Activated CD4-positive, alpha-beta T cell treated with anti-CD3 and anti-CD28 coated beads for 24 hours (primary cell): ENCODE data around the gene LITAFD.
"Not testable (repeated sequence)": the region's sequence is repeated elsewhere in the genome, so short reads cannot be mapped to it uniquely, and the experiment has no call there.

Experiments
- DNase-seq, 2 donors: peaks; one replicate each; pipeline ENCODE4 v3.0.0-alpha.2; 2020; ENCODE audit warnings: low read depth in 2 of 2

LITAFD gene

GRCh38 chr16:8894736-8895334 lies 12.7 kb downstream of the LITAFD start:
- no peak for DNase-seq

GRCh38 chr16:8898660-8899318 lies 16.6 kb downstream of the LITAFD start:
- no peak for DNase-seq

- DNase-seq, result no peak
Measured at GRCh38 chr16:8899709-8900317, 17.7 kb downstream of the LITAFD start.

- no peak for DNase-seq
Measured at GRCh38 chr16:8900343-8900742, 18.2 kb downstream of the LITAFD start.

GRCh38 chr16:8901320-8901861 lies 19.2 kb downstream of the LITAFD start:
- DNase-seq, result no peak

GRCh38 chr16:8903004-8903403 lies 20.9 kb downstream of the LITAFD start:
- no peak for DNase-seq

GRCh38 chr16:8904018-8904430 lies 21.9 kb downstream of the LITAFD start:
- no peak for DNase-seq

GRCh38 chr16:8905168-8905762 lies 23.1 kb downstream of the LITAFD start:
- DNase-seq, result no peak

GRCh38 chr16:8905795-8906591 lies 23.8 kb downstream of the LITAFD start:
- DNase-seq, result no peak

GRCh38 chr16:8907096-8907495 lies 24.9 kb downstream of the LITAFD start:
- no peak for DNase-seq

GRCh38 chr16:8908810-8909468 lies 26.8 kb downstream of the LITAFD start:
- no peak for DNase-seq

- DNase-seq, result no peak
Measured at GRCh38 chr16:8910811-8911210, 28.7 kb downstream of the LITAFD start.

GRCh38 chr16:8912793-8913192 lies 30.6 kb downstream of the LITAFD start:
- no peak for DNase-seq

- no peak for DNase-seq
Measured at GRCh38 chr16:8914098-8914497, 31.9 kb downstream of the LITAFD start.

- DNase-seq, result no peak
Measured at GRCh38 chr16:8915722-8916301, 33.7 kb downstream of the LITAFD start.

- no peak for DNase-seq
Measured at GRCh38 chr16:8916541-8917225, 34.5 kb downstream of the LITAFD start.

GRCh38 chr16:8917336-8917735 lies 35.2 kb downstream of the LITAFD start:
- DNase-seq, result not testable (repeated sequence)

- DNase-seq, result no peak
Measured at GRCh38 chr16:8919089-8919933, 37.2 kb downstream of the LITAFD start.

GRCh38 chr16:8919934-8920462 lies 37.8 kb downstream of the LITAFD start:
- DNase-seq, result no peak
